ENCODE data around the gene POLR3E.
"Not testable (repeated sequence)": the region's sequence is repeated elsewhere in the genome, so short reads cannot be mapped to it uniquely, and the experiment has no call there.

Gene POLR3E

DNA sequence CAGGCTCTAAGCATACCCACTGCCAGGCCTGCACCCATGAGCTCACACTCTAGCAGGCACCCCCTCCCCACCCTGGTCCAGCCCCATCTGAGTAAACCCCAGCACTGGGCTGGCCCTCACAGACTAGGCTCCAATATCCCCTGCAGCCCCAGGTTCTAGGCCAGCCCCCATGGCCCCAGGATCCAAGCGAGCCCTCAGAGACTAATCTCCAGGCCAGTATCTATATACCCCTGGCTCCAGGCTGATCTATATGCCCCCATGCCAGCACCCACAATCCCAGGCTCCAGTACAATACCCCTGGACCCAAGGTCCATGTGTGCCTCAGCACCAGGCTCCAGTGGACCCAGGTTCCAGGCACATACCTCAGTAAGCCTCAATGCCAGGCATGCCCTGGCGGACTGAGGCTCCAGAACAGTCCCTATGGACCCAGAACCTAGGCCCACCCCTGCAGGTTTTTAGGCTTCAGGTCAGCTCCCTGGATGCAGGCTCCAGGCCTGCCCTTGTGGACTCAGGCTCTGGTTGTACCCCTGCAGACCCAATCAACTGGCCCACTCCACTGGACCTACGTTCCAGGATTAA lies 38.5 kb downstream of the POLR3E start:
- DNase-seq (ENCODE audit: low spot score) = no peak

DNA sequence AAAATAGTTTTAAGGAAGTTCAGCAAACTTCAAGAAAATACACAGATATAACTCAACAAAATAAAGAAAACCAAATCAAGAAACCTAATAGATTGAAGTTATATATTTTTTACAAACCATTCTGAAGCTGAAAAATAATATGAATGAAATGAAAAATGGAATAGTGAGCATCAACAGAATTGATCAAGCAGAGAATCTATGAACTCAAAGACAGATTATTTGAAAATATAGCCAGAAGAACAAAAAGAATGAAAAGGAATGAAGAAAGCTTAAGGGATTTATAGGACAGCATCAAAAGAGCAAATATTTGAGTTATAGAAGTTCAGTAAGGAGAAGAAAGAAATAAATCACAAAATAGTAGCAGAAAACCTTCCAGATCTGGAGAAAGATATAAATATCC lies 39.4 kb downstream of the POLR3E start:
- no peak for DNase-seq (ENCODE audit: low spot score)

DNA sequence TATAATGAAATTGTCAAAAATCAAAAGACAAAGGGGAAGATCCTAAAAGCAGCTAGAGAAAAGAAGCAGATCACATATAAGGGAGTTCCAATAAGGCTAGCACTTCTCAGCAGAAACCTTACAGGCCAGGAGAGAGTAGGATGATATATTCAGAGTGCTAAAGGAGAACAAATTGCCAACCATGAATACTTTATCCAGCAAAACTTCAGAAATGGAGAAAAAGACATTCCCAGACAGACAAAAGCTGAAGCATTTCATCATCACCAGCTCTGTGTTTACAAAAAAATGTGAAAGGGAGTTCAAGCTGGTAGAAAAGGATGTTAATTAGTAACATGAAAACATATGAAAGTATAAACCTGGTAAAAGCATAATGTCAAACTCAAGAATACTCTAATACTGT lies 39.8 kb downstream of the POLR3E start:
- DNase-seq (ENCODE audit: low spot score) = no peak

DNA sequence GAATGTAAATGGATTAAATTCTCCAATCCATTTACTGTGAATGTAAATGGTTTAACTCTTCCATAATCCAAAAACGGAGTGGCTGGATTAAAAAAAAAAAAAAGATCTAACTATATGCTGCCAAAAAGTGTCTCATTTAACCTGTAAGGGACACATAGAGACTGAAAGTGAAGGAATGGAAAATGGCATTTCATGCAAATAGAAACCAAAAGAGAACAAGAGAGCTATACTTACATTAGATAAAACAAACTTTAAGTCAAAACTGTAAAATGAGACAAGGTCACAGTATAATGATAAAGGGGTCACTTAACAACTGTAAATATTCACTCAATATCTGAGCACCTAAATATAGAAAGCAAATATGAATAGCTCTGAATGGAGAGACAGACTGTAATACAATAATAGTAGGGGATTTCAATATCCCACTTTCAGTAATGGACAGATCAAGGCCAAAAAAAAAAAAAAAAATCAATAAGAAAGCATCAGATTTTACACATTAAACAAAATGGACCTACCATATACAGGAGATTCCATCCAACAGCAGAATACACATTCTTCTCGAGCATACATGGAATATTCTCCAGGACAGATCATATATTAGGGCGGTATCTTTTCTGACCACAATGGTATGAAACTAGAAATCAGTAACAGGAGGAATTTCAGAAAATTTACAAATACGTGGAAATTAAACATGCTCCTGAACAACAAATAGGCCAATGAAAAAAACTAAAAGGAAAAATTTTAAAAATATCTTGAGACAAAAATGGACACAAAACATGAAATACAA lies 40.8 kb downstream of the POLR3E start:
- DNase-seq (ENCODE audit: low spot score) = no peak

DNA sequence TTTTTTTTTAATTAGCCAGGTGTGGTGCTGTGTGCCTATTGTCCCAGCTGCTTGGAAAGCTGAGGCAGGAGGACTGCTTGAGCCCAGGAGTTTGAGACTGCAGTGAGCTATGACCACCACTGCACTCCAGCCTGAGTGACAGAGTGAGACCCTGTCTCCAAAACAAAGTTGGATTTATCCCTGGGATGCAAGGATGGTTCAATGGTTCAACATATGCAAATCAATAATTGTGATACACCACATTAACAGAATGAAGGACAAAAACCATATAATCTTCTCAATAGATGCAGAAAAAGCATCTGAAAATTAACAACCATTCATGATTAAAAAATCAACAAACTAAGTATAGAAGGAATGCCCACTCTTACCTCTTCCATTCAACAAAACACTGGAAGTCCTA lies 43.7 kb downstream of the POLR3E start:
- DNase-seq (ENCODE audit: low spot score) = no peak

DNA sequence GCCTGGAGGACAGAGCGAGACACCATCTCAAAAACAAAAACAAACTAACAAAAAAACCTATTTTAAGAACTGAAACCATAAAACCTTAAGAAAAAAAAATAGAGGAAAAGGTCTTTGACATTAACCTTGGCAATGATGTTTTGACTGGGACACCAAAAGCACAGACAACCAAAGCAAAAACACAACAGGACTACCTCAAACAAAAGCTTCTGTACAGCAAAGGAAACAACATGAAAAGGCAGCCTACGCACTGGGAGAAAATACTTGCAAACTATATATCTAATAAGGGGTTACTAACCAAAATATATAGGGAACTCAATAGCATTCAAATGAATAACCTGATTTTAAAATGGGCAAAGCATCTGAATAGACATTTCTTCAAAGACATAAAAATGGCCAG lies 44.9 kb downstream of the POLR3E start:
- no peak for DNase-seq (ENCODE audit: low spot score)

DNA sequence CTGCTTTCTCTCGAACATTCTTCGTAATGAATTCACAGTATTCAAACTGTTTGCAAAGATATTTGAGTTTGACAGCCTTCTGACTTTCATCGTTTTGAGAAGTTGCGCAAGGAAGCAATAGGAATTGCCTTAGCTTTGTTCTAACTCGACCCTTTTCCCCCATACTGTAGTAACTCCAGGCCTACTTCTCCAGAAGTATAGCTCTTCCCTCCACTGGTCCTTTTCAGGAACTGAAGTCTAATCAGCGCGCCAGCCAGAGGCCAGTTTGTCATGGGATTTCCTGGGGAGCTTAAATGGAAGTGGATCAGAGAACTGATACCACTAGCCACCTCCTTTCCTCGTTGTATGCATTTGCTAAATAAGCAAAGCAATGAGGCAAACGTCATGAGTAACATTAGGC lies 49.3 kb downstream of the POLR3E start:
- DNase-seq (ENCODE audit: low spot score) = no peak

DNA sequence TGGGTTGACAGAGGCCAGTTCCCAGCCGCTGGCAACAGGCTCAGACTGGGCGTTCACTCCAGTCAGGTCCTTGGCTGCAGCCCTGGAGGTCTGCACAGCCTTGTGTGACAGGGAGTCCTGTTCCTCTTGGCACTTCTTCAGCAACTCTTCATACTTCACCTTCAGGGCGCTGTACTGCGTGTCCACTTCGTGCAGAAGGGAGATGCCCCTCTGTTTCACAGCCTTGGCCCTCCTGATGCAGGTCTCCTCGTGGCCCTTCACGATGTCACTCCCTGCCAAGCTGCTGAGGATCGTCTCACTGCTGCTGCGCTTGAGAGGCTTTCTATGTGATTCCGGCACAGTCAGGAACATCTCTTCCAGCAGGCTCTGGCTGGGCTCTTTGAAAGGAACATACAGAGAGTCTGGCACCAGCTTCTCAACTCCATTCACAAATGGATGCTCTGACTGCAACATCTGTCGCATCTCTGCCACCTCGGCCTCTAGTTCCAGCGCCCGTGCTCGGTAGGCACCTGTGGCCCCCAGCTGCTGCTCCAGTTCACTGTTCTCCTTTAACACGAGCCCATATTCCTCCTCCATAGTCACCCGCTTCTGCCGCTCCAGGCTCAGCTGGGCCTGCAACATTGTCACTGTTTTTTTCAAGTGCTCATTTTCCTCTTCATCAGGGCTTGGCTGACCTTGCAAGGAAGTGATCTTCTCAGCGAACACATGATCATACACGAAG lies 50.1 kb downstream of the POLR3E start:
- no peak for DNase-seq (ENCODE audit: low spot score)

DNA sequence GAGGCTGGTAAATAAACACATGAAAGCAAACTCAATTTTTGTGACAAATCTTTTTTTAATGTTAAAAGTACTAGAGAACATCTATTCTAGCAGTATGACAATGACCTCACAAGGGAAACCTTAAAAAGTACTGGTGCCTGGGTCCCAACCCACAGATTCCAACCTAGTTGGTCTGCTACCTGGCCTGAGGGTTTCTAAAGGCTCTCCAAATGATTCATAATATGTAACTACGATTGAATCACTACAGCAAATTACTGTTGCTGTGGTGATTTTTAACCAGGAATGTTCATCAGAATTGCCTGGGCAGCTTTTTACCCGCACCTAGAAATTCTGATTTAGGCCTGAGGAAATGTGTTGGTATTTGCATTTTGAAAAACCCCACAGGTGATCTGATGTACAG lies 51.1 kb downstream of the POLR3E start:
- no peak for DNase-seq (ENCODE audit: low spot score)

DNA sequence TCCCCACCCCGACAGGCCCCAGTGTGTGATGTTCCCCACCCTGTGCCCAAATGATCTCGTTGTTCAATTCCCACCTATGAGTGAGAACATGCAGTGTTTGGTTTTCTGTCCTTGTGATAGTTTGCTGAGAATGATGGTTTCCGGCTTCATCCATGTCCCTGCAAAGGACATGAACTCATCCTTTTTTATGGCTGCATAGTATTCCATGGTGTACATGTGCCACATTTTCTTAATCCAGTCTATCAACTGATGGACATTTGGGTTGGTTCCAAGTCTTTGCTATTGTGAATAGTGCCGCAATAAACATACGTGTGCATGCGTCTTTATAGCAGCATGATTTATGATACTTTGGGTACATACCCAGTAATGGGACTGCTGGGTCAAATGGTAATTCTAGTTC lies 53.8 kb downstream of the POLR3E start:
- DNase-seq (ENCODE audit: low spot score) = not testable (repeated sequence)

DNA sequence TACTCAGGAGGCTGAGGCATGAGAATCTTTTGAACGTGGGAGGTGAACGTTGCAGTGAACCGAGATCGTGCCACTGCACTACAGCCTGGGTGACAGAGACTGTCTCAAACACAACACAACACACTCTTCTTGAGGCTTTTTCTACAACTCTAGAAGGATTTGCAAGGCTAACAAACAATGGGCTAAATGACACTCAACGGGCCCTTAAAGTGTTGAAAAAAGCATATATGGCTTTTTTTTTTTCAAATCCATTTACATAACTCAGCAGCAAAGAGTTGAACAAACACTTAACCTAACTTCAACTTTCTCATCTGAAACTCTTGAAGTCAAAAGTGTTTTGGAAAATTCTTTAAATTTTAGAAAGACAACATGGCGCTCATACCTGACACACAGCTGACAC lies 54.9 kb downstream of the POLR3E start:
- no peak for DNase-seq (ENCODE audit: low spot score)

DNA sequence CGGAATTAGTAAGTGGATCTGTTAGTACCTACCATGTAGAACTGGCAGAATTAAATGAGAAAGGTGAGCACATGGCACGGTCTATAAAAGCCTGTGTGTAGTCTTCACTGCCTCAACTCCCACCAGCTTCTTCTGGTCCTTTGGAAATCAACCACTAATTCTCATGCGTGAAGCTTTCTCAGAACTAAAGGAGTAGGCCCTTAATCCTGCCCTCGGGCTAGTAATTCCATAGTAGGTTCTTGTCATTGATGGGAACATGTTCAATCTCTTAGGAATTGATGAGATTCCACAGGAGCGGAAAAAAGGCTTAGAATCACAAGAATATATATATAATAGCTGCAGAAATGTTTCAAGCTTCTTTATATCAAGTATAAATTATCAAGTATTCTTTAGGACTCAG lies 55.5 kb downstream of the POLR3E start:
- no peak for DNase-seq (ENCODE audit: low spot score)

DNA sequence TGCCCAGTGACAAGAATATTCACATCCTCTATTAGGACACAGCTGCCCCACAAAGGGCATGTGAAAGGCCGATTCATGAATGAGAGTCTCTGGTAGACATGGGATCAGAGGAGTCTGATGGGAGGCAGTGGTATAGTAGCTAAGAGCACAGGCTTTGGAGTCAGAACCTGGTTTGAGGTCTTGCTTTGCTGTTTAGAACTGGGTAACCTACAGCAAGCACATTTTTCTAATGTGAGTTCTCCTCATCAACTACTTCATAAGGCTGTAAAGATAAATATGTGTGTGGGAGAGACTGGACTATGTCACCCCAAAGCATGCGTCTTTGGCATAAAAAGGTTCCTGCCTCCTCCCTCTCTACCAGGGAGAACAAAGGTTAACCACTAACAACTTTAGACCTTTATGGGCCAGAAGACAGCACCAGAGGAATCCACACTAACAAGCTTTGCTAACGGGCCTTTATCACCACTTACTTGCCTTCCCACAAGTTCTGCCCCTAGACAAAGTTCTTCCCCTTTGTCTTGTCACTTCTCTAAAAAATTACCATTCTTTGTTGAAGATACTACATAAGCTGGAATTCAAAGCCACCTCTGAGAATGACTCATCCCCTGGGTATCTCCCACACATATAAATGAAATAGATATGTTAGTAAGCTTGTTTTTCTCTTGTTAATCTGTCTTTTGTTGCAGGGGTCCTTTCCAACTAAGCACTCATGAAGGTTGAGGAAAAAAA lies 56.1 kb downstream of the POLR3E start:
- no peak for DNase-seq (ENCODE audit: low spot score)

DNA sequence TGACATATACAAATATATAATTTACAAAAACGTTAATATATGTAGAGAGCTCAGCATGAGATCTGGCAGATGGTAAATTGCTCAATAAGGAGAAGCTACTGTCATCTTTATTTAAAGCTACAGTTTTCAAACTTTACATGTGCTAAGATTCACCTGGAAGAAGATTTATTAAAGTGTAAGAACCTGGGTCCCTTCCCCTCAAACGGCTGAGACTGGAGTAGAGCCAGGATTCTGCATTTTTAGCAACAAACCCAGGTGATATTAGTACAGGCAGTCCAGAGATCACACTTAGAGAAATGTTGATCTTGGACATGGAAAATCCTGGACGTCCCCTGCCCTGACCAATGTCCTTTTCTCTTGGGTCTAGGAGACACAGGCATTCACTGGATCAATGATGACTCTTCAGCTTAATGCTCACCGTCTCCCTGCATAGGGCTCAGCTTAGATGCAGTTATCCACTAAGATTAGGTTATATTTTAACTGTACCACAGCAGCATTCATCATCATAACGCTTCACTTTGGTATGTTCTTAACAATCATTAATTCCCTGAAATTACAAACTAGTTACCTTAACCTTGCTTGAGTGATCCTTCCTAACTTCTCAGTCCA lies 56.8 kb downstream of the POLR3E start:
- DNase-seq (ENCODE audit: low spot score) = no peak

DNA sequence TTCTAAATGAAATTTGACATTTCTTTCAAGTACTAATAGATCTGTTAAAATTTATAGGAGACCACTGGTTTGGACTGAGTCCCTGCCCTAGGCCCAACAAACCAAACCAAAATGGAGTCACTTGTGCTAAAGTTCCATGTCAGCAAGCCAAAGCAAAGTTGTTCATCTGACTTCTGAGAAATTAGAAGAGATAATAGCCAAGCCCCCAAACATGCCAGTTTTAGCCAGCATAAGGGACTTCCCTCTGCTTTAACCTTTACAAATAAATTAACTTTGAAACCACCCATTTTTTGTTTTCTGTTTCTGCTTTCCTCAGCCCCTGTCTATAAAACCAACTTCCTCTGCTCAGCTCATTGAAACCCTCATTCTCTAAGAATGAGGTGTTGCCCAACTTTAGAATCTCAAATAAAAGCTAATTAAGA lies 58.3 kb downstream of the POLR3E start:
- no peak for DNase-seq (ENCODE audit: low spot score)

DNA sequence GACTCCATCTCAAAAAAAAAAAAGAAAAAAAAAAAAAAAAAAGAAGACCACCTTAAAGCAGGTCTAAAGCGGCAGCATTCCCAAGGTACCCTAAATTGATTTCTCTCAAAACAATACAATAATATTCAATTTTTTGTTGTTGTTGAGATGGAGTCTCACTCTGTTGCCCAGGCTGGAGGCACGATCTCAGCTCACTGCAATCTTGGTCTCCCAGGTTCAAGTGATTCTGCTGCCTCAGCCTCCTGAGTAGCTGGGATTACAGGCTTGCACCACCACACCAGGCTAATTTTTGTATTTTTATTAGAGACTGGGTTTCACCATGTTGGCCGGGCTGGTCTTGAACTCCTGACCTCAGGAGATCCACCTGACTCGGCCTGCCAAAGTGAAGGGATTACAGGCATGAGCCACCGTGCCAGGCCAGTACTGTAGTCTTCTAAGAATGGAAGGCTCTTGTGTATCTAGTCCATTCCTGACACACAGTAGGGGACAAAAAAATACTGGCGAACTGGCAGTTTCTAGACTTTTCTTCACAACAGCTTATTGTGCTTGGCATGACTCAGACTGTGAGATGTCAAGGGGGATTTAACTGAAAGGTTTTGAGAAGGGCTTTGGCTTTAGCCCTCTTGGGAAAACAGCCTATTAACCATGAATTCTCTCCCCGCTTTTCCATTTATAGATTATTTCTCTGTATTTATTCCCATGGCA lies 59.9 kb downstream of the POLR3E start:
- DNase-seq (ENCODE audit: low spot score) = no peak

DNA sequence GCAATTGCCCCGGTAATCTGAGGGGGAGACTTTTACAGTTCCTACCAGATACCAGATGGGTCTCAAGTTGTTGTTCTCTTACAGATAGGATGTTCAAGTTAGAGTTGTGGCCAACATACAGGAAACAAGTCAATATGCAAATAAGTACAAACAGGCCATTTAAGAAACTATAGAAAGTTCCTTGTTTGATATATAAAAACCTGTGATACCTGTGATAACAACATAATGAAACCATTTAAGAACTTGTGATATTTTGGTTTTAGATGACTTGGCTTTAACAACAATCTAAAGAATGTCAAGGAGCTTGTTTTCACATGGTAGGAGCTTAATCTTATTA lies 60.4 kb downstream of the POLR3E start:
- DNase-seq (ENCODE audit: low spot score) = no peak

DNA sequence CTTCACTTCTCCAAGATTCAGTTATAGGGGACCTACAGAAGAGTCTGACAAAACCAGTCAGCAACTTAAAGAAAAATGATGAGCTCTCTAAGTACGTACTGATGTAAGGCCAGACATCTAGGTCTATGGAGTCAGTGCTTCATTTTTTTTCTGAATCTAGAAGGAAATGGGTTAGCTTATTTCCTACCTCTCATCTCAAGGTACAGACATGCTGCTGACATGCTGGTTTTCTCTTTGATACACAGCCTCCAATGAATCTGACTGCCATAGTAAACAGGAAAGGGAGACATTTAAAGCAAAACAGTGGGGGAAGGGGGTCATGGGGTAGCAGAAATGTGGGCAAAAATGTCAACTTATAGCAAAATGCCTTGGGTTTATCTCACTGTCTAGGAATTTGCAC lies 60.8 kb downstream of the POLR3E start:
- DNase-seq (ENCODE audit: low spot score) = no peak

DNA sequence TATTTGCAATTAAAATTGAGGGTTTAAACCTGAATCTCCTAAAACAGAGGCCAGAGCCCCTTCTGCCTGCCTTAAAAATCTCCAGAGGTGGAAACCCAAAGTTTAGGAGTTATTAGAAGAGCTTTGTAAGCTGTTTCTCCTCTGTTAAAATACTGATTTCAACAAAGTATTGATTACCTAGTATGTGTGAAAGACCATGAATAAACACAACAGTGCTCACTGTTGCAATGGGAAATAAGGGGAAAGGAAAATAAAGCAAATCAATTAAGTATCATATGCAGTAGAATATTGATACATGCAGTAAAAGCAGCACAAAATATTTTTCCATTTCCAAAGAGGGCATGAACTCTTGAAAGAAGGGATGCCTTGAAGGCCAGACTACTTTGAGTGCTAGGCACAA lies 62.5 kb downstream of the POLR3E start:
- no peak for DNase-seq (ENCODE audit: low spot score)

DNA sequence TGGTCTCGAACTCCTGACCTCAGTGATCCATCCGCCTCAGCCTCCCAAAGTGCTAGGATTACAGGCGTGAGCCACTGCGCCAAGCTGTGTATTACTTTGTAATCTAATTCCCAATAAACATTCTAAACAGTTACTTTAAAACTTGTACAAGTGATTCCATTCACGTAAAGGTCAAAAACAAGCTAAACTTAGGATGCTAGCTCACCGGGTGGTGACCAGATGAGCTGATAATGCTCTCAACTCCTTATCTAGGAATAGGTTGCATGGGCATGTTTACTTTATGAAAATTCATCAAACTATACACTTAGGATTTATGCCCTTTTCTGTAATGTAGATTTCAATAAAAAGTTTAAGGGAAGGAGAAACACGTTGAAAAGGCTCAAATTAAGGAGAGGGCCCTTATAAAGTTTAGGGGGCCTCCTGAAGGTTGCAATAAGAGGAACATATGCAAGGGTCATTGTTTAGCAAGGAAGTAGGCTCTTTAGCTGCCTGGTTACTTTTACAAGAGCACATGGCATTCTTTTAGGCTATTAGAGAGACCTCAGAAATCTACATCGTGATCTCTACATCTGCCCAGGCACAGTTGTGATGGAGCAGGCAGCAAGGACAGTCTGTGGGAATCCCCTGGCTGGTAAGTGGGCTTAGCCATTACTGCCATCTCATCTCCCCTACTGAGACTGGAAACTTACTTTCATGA lies 63.9 kb downstream of the POLR3E start:
- DNase-seq (ENCODE audit: low spot score) = no peak

DNA sequence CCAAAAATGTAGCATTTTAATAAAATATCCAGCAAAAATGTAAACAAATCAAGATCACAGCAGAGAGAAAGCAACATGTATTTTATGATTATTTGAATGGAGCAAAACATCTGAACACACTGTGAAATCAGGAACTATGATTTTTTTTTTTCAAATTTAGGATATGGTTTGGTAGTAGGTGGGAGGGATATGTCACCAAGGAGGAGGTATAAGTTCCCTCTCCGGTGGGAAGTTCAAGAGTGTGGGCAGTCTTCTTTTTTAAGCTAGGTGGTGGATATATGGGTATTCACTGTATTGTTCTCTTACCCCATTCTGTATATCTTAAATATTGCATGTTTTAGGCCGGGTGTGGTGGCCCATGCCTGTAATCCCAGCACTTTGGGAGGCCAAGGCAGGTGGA lies 67.0 kb downstream of the POLR3E start:
- DNase-seq (ENCODE audit: low spot score) = no peak

All from HuH-7.5 (cell line).